HCT116 (cell line): ENCODE results near the gene CA4. TPM values are rescaled to one million over a fixed set of nuclear protein-coding genes. Genes with fewer than 3 reads are reported as not detected.
A peak's percentile ranks its signal among the peaks of the same experiment; 100 is the strongest.

Experiments used
- ATAC-seq: fragments of 200-7000 bp; cut with Tn5 transposase; 2 replicates; pipeline ENCODE4 v1.9.1; 2020; ENCODE audit warnings: mild to moderate bottlenecking, moderate library complexity
- BruUV-seq: library from RNA; stranded (reverse); fragments of 400-500 nt; replicated peaks from 2 replicates; lab custom pipeline; 2021; lab: Mats Ljungman, UMichigan
- CTCF ChIA-PET: fragments of 300-600 bp; sonication (Branson Sonifier 250); formaldehyde crosslinking; loops from one replicate; lab custom pipeline; 2021; ENCODE audit warnings: antibody characterized with exemption; lab: Charles Lee
- POLR2A ChIA-PET: fragments of 300-600, 350-600 bp; sonication (Branson Sonifier 250); formaldehyde crosslinking; loops from one replicate; lab custom pipeline; 2021; ENCODE audit warnings: antibody characterized with exemption; lab: Charles Lee
- RAD21 ChIA-PET, 2 experiments: fragments of 300-600 bp; sonication (Branson Sonifier 250); formaldehyde crosslinking; loops; one replicate each; lab custom pipeline; 2023; ENCODE audit warnings: low total read pairs in 2 of 2; ENCODE audit not compliant: uncharacterized antibody in 2 of 2, unreplicated experiment in 2 of 2, low non-redundant PET in 1 of 2; lab: Charles Lee
- DNase-seq: peaks from one replicate; pipeline ENCODE4 v3.0.0-alpha.2; 2010; ENCODE audit warnings: low read depth, low spot score
- H2AFZ ChIP-seq: fragments of 200-600 bp; shearing (Covaris generic), sonication (generic); 2 replicates; pipeline ENCODE4 v1.6.1; 2017; ENCODE audit warnings: low read depth, mixed run types, mixed read lengths, antibody characterized with exemption, low read length; ENCODE audit not compliant: poor library complexity, severe bottlenecking
- H3K27ac ChIP-seq: 2 replicates; pipeline ENCODE4 v1.5.1; 2012; ENCODE audit warnings: low read depth, low read length
- H3K27me3 ChIP-seq: fragments of 200-600 bp; sonication (generic); 2 replicates; pipeline ENCODE4 v1.6.1; 2016; ENCODE audit warnings: mixed run types, low read length, mixed read lengths; ENCODE audit not compliant: insufficient read depth
- H3K36me3 ChIP-seq, 2 experiments: fragments of 200-500 bp in 1 of 2; fragments of 200-600 bp in 1 of 2; sonication (Bioruptor generic) in 1 of 2; sonication (generic) in 1 of 2; 2 replicates each; pipeline versions ENCODE4 v1.5.1 to v1.6.1; 2014 to 2016; ENCODE audit warnings: low read length in 2 of 2, inconsistent platforms in 1 of 2, mixed read lengths in 1 of 2, mixed run types in 1 of 2; ENCODE audit not compliant: insufficient read depth in 2 of 2, control insufficient read depth in 1 of 2
- H3K4me1 ChIP-seq, 2 experiments: fragments of 200-600 bp in 1 of 2; sonication (generic) in 1 of 2; 2 replicates each; pipeline versions ENCODE4 v1.5.1 to v1.6.1; 2012 to 2017; ENCODE audit warnings: low read length in 2 of 2, inconsistent platforms in 1 of 2, mild to moderate bottlenecking in 1 of 2, mixed read lengths in 1 of 2, mixed run types in 1 of 2, moderate library complexity in 1 of 2; ENCODE audit not compliant: insufficient read depth in 2 of 2, control insufficient read depth in 1 of 2
- H3K4me2 ChIP-seq: fragments of 200-600 bp; sonication (generic); 2 replicates; pipeline ENCODE4 v1.6.1; 2017; ENCODE audit warnings: mixed run types, low read length, mixed read lengths
- H3K4me3 ChIP-seq, 2 experiments: fragments of 200-600 bp in 1 of 2; sonication (generic) in 1 of 2; replicated peaks in 1 of 2; 2 replicates each; pipeline ENCODE4 v1.5.1; 2011 to 2016; ENCODE audit warnings: low read length in 2 of 2, control low read depth in 1 of 2, low read depth in 1 of 2, mild to moderate bottlenecking in 1 of 2, mixed read lengths in 1 of 2, mixed run types in 1 of 2
- H3K79me2 ChIP-seq: fragments of 200-600 bp; sonication (generic); 2 replicates; pipeline ENCODE4 v1.6.1; 2017; ENCODE audit warnings: mild to moderate bottlenecking, mixed run types, low read length, moderate library complexity, mixed read lengths; ENCODE audit not compliant: insufficient read depth
- H3K9ac ChIP-seq: fragments of 200-600 bp; sonication (generic); 2 replicates; pipeline ENCODE4 v1.6.1; 2016; ENCODE audit warnings: low read length, mixed read lengths
- H3K9me2 ChIP-seq: fragments of 200-600 bp; sonication (generic), shearing (Covaris generic); 2 replicates; pipeline ENCODE4 v1.6.1; 2017; ENCODE audit warnings: mixed run types, mild to moderate bottlenecking, moderate library complexity; ENCODE audit not compliant: insufficient read depth
- H3K9me3 ChIP-seq, 2 experiments: fragments of 200-500 bp in 1 of 2; fragments of 200-600 bp in 1 of 2; sonication (Bioruptor generic) in 1 of 2; sonication (generic) in 1 of 2; 2 replicates each; pipeline ENCODE4 v1.6.1; 2014 to 2017; ENCODE audit warnings: low read length in 2 of 2, mixed read lengths in 2 of 2, inconsistent platforms in 1 of 2, low read depth in 1 of 2, mild to moderate bottlenecking in 1 of 2, mixed run types in 1 of 2, moderate library complexity in 1 of 2; ENCODE audit not compliant: control insufficient read depth in 1 of 2, insufficient read depth in 1 of 2
- H4K20me1 ChIP-seq: fragments of 200-600 bp; sonication (generic), shearing (Covaris generic); 2 replicates; pipeline ENCODE4 v1.6.1; 2017; ENCODE audit warnings: mixed run types, mild to moderate bottlenecking, moderate library complexity; ENCODE audit not compliant: insufficient read depth
- ATF3 ChIP-seq: IDR thresholded peaks from 2 replicates; pipeline ENCODE4 v1.6.1; 2012
- CTCF ChIP-seq, 3 experiments: fragments of 200-600 bp in 1 of 3; sonication (generic) in 1 of 3; IDR thresholded peaks in 2 of 3; conservative IDR thresholded peaks in 1 of 3; 2 replicates each; pipeline ENCODE4 v1.5.1; 2012 to 2017; ENCODE audit warnings: low read depth in 2 of 3, low read length in 2 of 3, antibody characterized with exemption in 1 of 3, borderline replicate concordance in 1 of 3, control low read depth in 1 of 3, mild to moderate bottlenecking in 1 of 3, mixed read lengths in 1 of 3, mixed run types in 1 of 3, moderate library complexity in 1 of 3; ENCODE audit not compliant: insufficient read depth in 1 of 3
- ELF1 ChIP-seq: IDR thresholded peaks from 2 replicates; pipeline ENCODE4 v1.6.1; 2012; ENCODE audit warnings: low read depth, borderline replicate concordance
- EZH2 ChIP-seq: fragments of 200-600 bp; sonication (generic); IDR thresholded peaks from 2 replicates; pipeline ENCODE4 v1.6.1; 2017; ENCODE audit warnings: antibody characterized with exemption, mixed run types
- FOSL1 ChIP-seq: IDR thresholded peaks from 2 replicates; pipeline ENCODE4 v1.6.1; 2012; ENCODE audit warnings: low read depth
- REST ChIP-seq: IDR thresholded peaks from 2 replicates; pipeline ENCODE4 v1.6.1; 2012; ENCODE audit warnings: low read depth
- intact Hi-C: fragments of 100-400 bp; cut with micrococcal nuclease; formaldehyde crosslinking; loops from 2 replicates; pipeline ENCODE4 v1.10.0; 2022
- total RNA-seq: library from RNA; stranded (reverse); gene quantifications from one replicate; pipeline ENCODE4 v1.2.1, GENCODE V29; 2021; ENCODE audit not compliant: unreplicated experiment

Gene CA4
- total RNA-seq, 1 experiment from 2014 or later: 0.20 TPM

GRCh38 chr17:60164697-60165096 is 14.9 kb downstream of the CA4 start (continued):
- no peak for TF ChIP-seq REST
- TF ChIP-seq ATF3: no peak
- TF ChIP-seq EZH2: no peak
- no peak for TF ChIP-seq ELF1

- Histone ChIP-seq H3K4me3 (no peak overlapping the region), H3K4me1 (peaks cover 0 to 32% of the 10 kb centered on the region in 2 experiments; a peak in 1 of 4 replicates), H3K9ac (no peak overlapping the region), H2AFZ (no peak overlapping the region), H3K4me2 (no peak overlapping the region), H3K27ac (no peak overlapping the region)
- POLR2A ChIA-PET: no interaction called here
- peak; percentile 26; the same call in 1 of the 2 replicates for ATAC-seq
- no peak for DNase-seq
- TF ChIP-seq FOSL1 (no peak), CTCF (IDR thresholded peaks at IDR 0.05 in 2 of 3, conservative IDR thresholded peaks at IDR 0.05 in 1 of 3; ENCODE audit: borderline replicate concordance in 1 of 3, insufficient read depth in 1 of 3, low read depth in 2 of 3, low read length in 2 of 3) (0 out of 6 replicates have a peak, but pooled peaks of 2 of the 3 experiments have one; percentile 3 to 9)
- TF ChIP-seq, all 23 proteins: peak for 1
- CTCF ChIA-PET: no interaction called here
- H4K20me1 ChIP-seq: no peaks in the 10 kb centered on the region
- no peaks in the 10 kb centered on the region for H3K27me3 ChIP-seq
- intact Hi-C loops: no loop called here
- BruUV-seq: no TSS peak
- H3K36me3 ChIP-seq: no peaks in the 10 kb centered on the region
- H3K9me3 ChIP-seq: no peaks in the 10 kb centered on the region
- RAD21 ChIA-PET: no interaction called here
- H3K9me2 ChIP-seq: no peaks in the 10 kb centered on the region
- no peaks in the 10 kb centered on the region for H3K79me2 ChIP-seq
Observed at GRCh38 chr17:60165223-60165622, 15.4 kb downstream of the CA4 start.
